ENCODE data around the gene SEMA5A. TPM values are rescaled to one million over a fixed set of nuclear protein-coding genes. Genes with fewer than 3 reads are reported as not detected.

Gene SEMA5A
- polyA plus RNA-seq, 1 donor from 2014 or later, result 3.2 TPM

GRCh38 chr5:9523090-9523823 lies 22.6 kb downstream of the SEMA5A start:
- Histone ChIP-seq H3K36me3 (ENCODE audit: insufficient read depth, low read length) (no peaks in the 10 kb centered on the region), H4K20me1 (ENCODE audit: insufficient read depth) (no peaks in the 10 kb centered on the region), H3K9me2 (ENCODE audit: insufficient read depth, low read length) (no peaks in the 10 kb centered on the region), H3K4me3 (ENCODE audit: low read length) (no peak overlapping the region), H3K9me3 (ENCODE audit: low read length) (no peaks in the 10 kb centered on the region), H3K27ac (ENCODE audit: low read length) (no peak overlapping the region), H2AFZ (ENCODE audit: low read depth, low read length) (no peak overlapping the region), H3K27me3 (ENCODE audit: insufficient read depth, low read depth, low read length) (no peaks in the 10 kb centered on the region), H3F3A (ENCODE audit: insufficient read depth, low read length, poor library complexity, severe bottlenecking) (no peaks in the 10 kb centered on the region), H3K4me2 (ENCODE audit: low read length) (no peak overlapping the region), H3K9ac (ENCODE audit: low read length) (no peak overlapping the region), H3K79me2 (replicated peaks; ENCODE audit: insufficient read depth, low read length) (no peaks in the 10 kb centered on the region)
- TF ChIP-seq EZH2 (IDR thresholded peaks at IDR 0.05; ENCODE audit: borderline replicate concordance, insufficient read depth, low read length, poor library complexity, severe bottlenecking) (no peak), MXI1 (conservative IDR thresholded peaks at IDR 0.05; ENCODE audit: poor library complexity, severe bottlenecking) (no peak), CTCF (IDR thresholded peaks at IDR 0.05; ENCODE audit: poor library complexity, severe bottlenecking) (no peak), POLR2AphosphoS5 (IDR thresholded peaks at IDR 0.05) (no peak), RAD21 (conservative IDR thresholded peaks at IDR 0.05) (no peak), TAF1 (IDR thresholded peaks at IDR 0.05; ENCODE audit: low read depth) (no peak), REST (IDR thresholded peaks at IDR 0.05; ENCODE audit: borderline replicate concordance) (no peak), SMC3 (conservative IDR thresholded peaks at IDR 0.05; ENCODE audit: poor library complexity) (no peak), EP300 (conservative IDR thresholded peaks at IDR 0.05; ENCODE audit: poor library complexity, severe bottlenecking) (no peak)

GRCh38 chr5:9519537-9519936 lies 26.3 kb downstream of the SEMA5A start:
- H3K9me3 ChIP-seq (ENCODE audit: low read length), result no peaks in the 10 kb centered on the region
- no peaks in the 10 kb centered on the region for H3K79me2 ChIP-seq (replicated peaks; ENCODE audit: insufficient read depth, low read length)
- H3K4me2 ChIP-seq (ENCODE audit: low read length), result no peak overlapping the region
- no peaks in the 10 kb centered on the region for H4K20me1 ChIP-seq (ENCODE audit: insufficient read depth)
- H3K9me2 ChIP-seq (ENCODE audit: insufficient read depth, low read length), result no peaks in the 10 kb centered on the region
- no peaks in the 10 kb centered on the region for H3K36me3 ChIP-seq (ENCODE audit: insufficient read depth, low read length)
- H3K27ac ChIP-seq (ENCODE audit: low read length), result no peak overlapping the region
- no peak overlapping the region for H3K4me3 ChIP-seq (ENCODE audit: low read length)
- H3K27me3 ChIP-seq (ENCODE audit: insufficient read depth, low read depth, low read length), result no peaks in the 10 kb centered on the region
- no peak overlapping the region for H2AFZ ChIP-seq (ENCODE audit: low read depth, low read length)
- no peak overlapping the region for H3K9ac ChIP-seq (ENCODE audit: low read length)
- no peak for TF ChIP-seq TAF1 (IDR thresholded peaks at IDR 0.05; ENCODE audit: low read depth)
- TF ChIP-seq SMC3 (conservative IDR thresholded peaks at IDR 0.05; ENCODE audit: poor library complexity), result no peak
- TF ChIP-seq REST (IDR thresholded peaks at IDR 0.05; ENCODE audit: borderline replicate concordance), result no peak
- no peak for TF ChIP-seq EZH2 (IDR thresholded peaks at IDR 0.05; ENCODE audit: borderline replicate concordance, insufficient read depth, low read length, poor library complexity, severe bottlenecking)
- no peak for TF ChIP-seq CTCF (IDR thresholded peaks at IDR 0.05; ENCODE audit: poor library complexity, severe bottlenecking)
- no peak for TF ChIP-seq EP300 (conservative IDR thresholded peaks at IDR 0.05; ENCODE audit: poor library complexity, severe bottlenecking)
- TF ChIP-seq POLR2AphosphoS5 (IDR thresholded peaks at IDR 0.05), result no peak
- no peak for TF ChIP-seq RAD21 (conservative IDR thresholded peaks at IDR 0.05)
- no peak for TF ChIP-seq MXI1 (conservative IDR thresholded peaks at IDR 0.05; ENCODE audit: poor library complexity, severe bottlenecking)
- no peaks in the 10 kb centered on the region for H3F3A ChIP-seq (ENCODE audit: insufficient read depth, low read length, poor library complexity, severe bottlenecking)
